HG02885 (cell line): Measurements from ENCODE around the gene RNASET2.
A peak's percentile ranks its signal among the peaks of the same experiment; 100 is the strongest.
"Not testable (repeated sequence)": the region's sequence is repeated elsewhere in the genome, so short reads cannot be mapped to it uniquely, and the experiment has no call there.

ENCODE experiments used
- ATAC-seq: cut with Tn5 transposase; IDR thresholded peaks from one replicate; pipeline ENCODE4 v1.9.1; 2021; ENCODE audit warnings: mild to moderate bottlenecking; ENCODE audit not compliant: unreplicated experiment, poor library complexity

Gene RNASET2

DNA sequence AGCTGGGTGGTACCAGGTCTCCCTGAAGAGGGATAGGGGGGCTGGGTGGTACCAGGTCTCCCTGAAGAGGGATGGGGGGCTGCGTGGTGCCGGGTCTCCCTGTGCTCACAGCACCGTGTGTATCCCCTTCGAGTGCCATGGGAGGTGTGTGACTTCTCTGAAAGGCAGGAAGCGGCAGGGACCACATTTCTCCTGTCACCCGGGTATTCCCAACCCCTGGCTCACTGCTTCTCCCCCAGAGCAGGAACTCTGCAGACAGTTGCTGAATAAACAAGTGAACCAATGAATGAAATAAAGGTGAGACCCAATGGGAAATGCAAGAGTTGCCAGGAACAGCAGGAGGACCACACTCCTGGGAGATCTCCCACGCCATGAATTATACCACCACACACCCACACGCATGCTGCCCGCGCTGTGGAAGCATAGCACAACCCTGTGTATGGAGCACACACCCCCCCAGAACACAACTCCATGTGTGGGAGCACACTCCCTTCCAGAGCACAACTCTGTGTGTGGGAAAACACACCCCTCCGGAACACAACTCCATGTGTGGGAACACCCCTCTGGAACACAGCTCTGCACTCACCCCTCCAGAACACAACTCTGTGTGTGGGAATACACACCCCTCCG is 50.7 kb downstream of the RNASET2 start:
- ATAC-seq = no peak

DNA sequence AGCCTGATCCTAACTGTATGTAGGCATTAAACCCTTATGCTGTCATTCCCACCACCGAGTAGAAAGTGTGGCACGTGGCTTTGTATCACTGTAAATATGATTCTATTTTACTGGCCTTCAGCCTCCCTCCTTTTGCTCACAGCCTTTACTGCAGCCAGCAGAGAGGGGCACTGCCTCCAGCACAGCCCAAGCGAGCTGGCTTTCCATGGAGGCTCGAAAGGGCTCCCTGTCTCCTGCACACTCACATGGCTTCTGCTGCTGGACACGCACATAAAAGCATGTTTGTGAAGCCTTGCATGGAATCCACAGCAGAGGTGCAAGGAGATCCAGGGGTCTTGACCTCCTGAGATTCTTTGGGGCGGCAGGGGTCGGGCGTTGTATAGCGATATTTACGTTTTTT is 51.3 kb downstream of the RNASET2 start:
- ATAC-seq = no peak

DNA sequence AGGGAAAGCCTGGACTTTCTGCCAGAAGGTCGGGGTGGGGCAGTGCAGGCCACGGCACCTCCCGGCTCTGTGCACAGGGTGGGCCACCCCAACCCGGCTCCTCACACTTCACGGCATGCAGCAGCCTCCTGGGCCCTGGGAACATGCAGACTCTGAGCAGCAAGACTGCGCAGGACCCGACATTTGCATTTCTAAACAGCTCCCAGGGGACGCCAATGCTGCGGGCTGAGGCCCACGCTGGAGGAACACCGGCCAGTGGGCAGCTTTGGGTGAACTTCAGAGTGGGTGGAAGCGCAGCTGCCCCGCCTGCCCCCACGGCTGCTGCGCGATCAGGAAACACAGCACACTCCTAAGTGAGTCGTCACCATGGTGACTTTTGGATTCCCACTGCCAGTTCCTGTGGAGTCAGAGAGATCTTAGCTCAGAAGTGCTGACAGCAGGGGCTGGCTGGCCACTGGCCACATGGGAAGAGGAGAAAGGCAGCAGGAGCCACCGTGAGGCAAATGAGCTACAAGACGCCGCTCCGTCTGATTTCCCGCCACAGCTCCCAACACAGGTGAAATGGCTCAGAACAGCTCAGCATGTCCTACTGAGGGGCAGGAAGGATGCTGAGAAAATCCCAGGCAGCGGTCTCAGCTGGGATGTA is 52.1 kb downstream of the RNASET2 start:
- peak; percentile 49 for ATAC-seq

DNA sequence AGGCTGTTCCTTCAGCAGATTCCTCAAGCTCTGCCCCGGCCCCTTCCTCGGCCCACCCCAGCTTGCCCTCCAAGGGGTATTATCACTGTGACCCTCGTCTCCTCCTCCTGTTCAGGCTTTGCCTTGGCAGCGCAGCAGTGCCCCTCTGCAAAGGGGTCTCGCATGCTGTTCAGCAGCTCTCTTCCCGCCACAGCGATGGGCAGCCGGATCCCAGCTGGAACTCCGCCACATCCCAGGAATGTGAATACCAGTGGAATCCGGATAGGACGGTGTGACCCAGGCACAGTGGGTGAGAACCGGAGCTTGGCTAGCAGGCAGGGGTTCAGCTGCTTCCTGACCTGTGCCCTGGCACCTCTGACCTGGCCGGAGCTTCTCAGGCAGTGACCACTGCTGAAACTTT is 52.9 kb downstream of the RNASET2 start:
- no peak for ATAC-seq

DNA sequence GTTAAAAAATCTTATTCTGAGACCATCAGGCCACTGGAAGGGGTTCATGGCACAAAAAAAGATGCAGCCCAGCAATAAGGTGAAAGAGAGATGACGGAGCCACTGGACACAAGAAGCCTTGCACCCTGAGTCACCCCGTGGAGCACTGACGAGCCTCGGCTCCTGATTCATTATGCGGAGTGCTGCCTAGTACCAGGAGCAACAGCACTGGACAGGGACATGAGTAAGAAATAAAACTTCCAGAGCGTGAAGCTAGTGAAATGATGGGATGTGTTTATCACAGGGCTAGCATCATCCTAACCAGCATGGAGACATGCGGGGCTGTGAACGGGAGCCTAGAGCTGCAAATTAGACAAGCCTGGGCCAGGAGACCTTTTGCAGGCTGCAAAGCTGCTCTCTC is 53.3 kb downstream of the RNASET2 start:
- no peak for ATAC-seq

DNA sequence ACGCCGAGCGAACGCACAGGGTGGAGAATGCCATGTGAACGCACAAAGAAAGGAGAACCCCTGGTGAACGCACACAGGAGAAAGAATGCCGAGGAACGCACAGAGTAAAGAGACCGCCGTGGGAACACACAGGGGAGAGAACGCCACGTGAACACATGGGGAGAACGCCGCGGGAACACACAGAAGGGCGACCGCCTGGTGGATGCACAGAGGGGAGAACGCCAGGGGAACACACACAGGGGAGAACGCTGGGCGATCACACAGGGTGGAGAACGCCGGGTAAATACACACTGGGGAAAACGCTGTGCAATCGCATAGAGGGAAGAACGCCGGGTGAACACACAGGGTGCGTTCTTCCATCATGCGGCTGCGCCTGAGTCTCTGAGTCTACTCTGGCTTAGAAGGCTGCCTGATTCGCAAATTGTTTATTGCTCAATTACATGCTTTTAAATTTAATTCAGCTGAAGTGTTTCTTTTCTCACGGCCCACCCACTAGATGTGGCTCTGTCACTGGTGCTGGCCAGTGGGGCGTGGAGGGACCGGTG is 54.1 kb downstream of the RNASET2 start:
- ATAC-seq = no peak

DNA sequence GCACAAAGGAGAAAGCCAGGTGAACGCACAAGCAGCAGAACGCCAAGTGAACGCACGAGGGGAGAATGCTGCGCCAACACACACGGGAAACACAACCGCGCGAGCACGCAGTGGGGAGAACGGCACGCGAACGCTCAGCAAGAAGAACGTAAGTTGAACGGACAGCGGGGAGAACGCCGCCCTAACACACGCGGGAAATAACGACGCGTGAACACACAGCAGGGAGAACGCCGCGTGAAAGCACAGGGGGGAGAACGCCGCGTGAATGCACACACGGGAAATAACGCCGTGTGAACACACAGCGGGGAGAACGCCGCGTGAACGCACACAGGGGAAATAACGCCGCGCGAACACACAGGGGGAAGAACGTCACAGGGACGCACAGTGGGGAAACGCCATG is 54.7 kb downstream of the RNASET2 start:
- ATAC-seq = no peak

DNA sequence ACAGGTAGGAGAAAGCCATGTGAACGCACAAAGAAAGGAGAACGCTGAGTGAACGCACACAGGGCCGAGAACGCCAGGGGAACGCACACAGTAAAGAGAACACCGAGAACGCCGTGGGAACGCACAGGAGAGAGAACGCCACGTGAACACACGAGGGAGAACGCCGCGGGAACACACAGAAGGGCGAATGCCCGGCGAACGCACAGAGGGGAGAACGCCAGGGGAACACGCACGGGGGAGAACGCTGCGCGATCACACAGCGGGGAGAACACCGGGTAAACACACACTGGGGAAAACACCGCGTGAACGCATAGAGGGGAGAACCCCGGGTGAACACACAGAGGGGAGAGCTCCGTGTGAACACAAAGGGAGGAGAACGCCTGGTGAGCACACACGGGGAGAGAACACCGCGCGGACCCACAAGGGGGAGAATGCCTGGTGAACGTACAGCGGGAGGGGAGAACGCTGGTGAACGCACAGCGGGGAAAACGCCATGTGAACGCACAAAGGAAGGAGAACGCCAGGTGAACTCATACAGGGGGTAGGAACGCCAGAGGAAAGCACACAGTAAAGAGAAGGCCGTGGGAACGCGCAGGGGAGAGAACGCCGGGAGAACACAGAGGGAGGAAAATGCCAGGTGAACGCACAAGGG is 55.3 kb downstream of the RNASET2 start:
- ATAC-seq = no peak

DNA sequence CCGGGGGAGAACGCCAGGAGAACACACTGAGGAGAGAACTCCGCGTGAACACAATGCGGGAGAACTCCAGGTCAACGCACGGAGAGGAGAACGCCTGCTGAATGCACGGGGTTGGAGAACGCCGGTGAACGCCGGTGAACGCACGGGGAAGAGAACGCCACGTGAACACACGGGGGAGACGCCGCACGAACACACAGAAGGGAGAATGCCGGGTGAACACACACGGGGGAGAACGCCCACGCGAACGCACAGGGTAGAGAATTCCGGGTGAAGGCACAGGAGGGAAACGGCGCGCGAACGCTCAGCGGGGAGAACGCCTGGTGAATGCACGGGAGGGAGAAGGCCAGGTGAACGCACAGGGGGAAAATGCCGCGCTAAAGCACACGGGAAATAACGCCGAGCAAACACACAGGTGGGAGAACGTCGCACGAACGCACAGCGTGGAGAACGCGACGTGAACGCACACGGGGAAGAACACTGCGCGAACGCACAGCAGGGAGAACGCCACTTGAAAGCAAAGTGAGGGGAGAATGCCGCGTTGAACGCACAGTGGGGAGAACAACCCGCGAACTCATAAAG is 56.1 kb downstream of the RNASET2 start:
- ATAC-seq = no peak

DNA sequence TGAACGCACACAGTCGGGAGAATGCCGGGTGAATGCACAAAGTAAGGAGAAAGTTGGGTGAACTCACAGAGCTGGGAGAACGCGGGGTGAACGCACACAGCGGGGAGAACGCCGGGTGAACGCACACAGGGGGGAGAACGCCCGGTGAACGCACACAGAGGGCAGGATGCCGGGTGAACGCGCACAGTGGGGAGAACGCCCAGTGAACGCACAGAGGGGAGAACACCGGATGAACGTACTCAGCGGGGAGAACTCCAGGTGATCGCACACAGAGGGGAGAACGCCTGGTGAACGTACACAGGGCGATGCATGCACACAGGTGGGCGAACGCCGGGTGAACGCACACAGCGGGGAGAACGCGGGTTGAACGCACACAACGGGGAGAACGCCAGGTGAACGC is 57.4 kb downstream of the RNASET2 start:
- ATAC-seq = no peak

DNA sequence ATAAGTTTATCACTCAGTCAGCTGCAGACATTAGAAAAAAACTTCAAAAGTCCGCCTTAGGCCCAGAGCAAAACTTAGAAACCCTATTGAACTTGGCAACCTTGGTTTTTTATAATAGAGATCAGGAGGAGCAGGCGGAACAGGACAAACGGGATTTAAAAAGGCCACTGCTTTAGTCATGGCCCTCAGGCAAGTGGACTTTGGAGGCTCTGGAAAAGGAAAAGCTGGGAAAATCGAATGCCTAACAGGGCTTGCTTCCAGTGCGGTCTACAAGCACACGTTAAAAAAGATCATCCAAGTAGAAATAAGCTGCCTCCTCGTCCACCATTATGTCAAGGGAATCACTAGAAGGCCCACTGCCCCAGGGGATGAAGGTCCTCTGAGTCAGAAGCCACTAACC is 61.7 kb downstream of the RNASET2 start:
- not testable (repeated sequence) for ATAC-seq

DNA sequence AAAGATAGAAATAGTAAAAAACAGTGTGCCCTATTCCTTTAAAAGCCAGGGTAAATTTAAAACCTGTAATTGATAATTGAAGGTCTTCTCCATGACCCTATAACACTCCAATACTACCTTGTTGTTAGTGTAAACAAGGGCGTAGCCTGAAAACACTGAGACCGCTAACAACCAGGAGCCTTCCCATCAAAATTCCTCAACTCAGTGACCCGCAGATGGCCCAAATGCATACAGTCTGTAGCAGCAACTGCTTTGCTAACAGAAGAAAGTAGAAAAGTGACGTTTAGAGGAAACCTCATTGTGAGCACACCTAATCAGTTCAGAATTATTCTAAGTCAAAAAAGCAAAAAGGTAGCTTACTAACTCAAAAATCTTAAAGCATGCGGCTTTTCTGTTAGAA is 63.9 kb downstream of the RNASET2 start:
- not testable (repeated sequence) for ATAC-seq

DNA sequence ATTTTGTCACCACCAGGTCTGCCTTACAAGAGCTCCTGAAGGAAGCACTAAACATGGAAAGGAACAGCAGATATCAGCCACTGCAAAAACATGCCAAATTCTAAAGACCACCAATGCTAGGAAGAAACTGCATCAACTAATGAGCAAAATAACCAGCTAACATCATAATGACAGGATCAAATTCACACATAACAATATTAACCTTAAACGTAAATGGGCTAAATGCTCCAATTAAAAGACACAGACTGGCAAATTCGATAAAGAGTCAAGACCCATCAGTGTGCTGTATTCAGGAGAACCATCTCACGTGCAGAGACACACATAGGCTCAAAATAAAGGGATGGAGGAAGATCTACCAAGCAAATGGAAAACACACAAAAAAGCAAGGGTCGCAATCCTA is 69.6 kb downstream of the RNASET2 start:
- not testable (repeated sequence) for ATAC-seq

DNA sequence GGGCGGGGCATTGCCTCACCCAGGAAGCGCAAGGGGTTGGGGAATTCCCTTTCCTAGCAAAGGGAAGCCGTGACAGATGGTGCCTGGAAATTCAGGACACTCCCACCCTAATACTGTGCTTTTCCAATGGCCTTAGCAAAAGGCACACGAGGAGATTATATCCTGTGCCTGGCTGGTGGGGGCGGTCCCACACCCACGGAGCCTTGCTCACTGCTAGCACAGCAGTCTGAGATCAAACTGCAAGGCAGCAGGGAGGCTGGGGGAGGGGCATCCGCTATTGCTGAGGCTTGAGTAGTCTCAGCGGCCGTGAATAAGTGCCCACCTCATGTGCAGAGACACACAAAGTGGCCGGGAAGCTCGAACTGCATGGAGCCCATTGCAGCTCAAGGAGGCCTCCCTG is 71.4 kb downstream of the RNASET2 start:
- ATAC-seq = not testable (repeated sequence)

DNA sequence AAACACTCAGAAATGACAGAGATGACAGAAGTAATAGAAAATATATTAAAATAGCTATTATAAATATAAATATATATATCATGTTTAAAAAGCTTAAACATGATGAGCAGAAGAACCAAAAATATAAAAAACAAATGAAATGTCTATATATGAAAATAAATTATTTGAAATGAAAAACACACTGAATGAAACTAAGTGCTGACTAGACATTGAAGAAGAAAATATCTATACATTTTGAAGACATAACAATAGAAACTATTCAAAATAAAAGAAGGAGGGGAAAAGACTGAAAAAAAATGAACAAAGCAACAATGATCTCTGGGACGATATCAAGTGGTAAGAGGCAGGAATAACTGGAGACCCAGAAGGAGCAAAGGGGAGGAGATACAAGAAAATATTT is 76.8 kb downstream of the RNASET2 start:
- no peak for ATAC-seq
